Right atrium auricular region (tissue), 2 donors: Measurements from ENCODE around the gene CHST14. TPM values are rescaled to one million over a fixed set of nuclear protein-coding genes. Genes with fewer than 3 reads are reported as not detected.

Experiments
- DNase-seq: peaks from one replicate; pipeline ENCODE4 v3.0.0-alpha.2; 2019; ENCODE audit warnings: low spot score
- H3K27ac ChIP-seq, 2 donors: fragments of 200-600 bp; sonication (generic); 1 replicate in 1 of 2; 2 replicates in 1 of 2; pipeline ENCODE4 v1.5.1; 2016 to 2019
- H3K27me3 ChIP-seq, 2 donors: fragments of 200-600 bp; sonication (generic); one replicate each; pipeline versions ENCODE4 v1.5.1 to v1.6.0; 2017 to 2019
- H3K36me3 ChIP-seq: fragments of 200-600 bp; sonication (generic); one replicate; pipeline ENCODE4 v1.5.1; 2016
- H3K4me1 ChIP-seq, 2 donors: fragments of 200-600 bp; sonication (generic); one replicate each; pipeline versions ENCODE4 v1.5.1 to v1.6.0; 2017 to 2019
- H3K4me3 ChIP-seq, 2 donors: fragments of 200-600 bp; sonication (generic); 1 replicate in 1 of 2; 2 replicates in 1 of 2; pipeline ENCODE4 v1.5.1; 2017 to 2019; ENCODE audit warnings: mild to moderate bottlenecking in 1 of 2, moderate library complexity in 1 of 2
- H3K9me3 ChIP-seq, 2 donors: fragments of 200-600 bp; sonication (generic); one replicate each; pipeline ENCODE4 v1.5.1; 2019
- CTCF ChIP-seq, 2 donors: fragments of 200-600 bp; sonication (generic); IDR thresholded peaks; one replicate each; pipeline ENCODE4 v1.5.1; 2019; ENCODE audit warnings: antibody characterized with exemption in 2 of 2
- total RNA-seq, 2 donors: library from RNA; depleted of rRNA; stranded (reverse); fragments of >200 nt; gene quantifications; one replicate each; pipeline ENCODE4 v1.1.0, GENCODE V29; 2016

The CHST14 gene, protein sequence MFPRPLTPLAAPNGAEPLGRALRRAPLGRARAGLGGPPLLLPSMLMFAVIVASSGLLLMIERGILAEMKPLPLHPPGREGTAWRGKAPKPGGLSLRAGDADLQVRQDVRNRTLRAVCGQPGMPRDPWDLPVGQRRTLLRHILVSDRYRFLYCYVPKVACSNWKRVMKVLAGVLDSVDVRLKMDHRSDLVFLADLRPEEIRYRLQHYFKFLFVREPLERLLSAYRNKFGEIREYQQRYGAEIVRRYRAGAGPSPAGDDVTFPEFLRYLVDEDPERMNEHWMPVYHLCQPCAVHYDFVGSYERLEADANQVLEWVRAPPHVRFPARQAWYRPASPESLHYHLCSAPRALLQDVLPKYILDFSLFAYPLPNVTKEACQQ
- total RNA-seq, result 10 to 100 TPM; 13.2 to 14.2 TPM

- Histone ChIP-seq H3K27ac (peak within 1 kb of the TSS; percentile 86 to 93), H3K9me3 (no peaks in the 10 kb centered on the region), H3K4me3 (peak within 1 kb of the TSS; percentile 80 to 96), H3K36me3 (peaks cover 10% of the 10 kb centered on the region), H3K4me1 (peaks cover 0 to 20% of the 10 kb centered on the region in 2 donors), H3K27me3 (no peaks in the 10 kb centered on the region)
- TF ChIP-seq CTCF (IDR thresholded peaks at IDR 0.05), result no peak
- peak; percentile 70 for DNase-seq
Observed at GRCh38 chr15:40470423-40471104, at the start of gene CHST14. CHST14 (plus strand) TSS chr15:40470984; CDS start chr15:40471214, 230 bp downstream.

GRCh38 chr15:40421246-40422157 is 49.3 kb upstream of the CHST14 start:
- TF ChIP-seq CTCF (IDR thresholded peaks at IDR 0.05), result peak; percentile 91 to 96
- no peaks in the 10 kb centered on the region for H3K27me3 ChIP-seq
- H3K36me3 ChIP-seq, result no peaks in the 10 kb centered on the region
- no peaks in the 10 kb centered on the region for H3K9me3 ChIP-seq
- peak; percentile 77 for DNase-seq
- H3K27ac ChIP-seq, result peak overlapping the region; percentile 61 to 76
- no peak overlapping the region for H3K4me3 ChIP-seq
- H3K4me1 ChIP-seq, result peaks cover 0 to 25% of the 10 kb centered on the region in 2 donors

DNA sequence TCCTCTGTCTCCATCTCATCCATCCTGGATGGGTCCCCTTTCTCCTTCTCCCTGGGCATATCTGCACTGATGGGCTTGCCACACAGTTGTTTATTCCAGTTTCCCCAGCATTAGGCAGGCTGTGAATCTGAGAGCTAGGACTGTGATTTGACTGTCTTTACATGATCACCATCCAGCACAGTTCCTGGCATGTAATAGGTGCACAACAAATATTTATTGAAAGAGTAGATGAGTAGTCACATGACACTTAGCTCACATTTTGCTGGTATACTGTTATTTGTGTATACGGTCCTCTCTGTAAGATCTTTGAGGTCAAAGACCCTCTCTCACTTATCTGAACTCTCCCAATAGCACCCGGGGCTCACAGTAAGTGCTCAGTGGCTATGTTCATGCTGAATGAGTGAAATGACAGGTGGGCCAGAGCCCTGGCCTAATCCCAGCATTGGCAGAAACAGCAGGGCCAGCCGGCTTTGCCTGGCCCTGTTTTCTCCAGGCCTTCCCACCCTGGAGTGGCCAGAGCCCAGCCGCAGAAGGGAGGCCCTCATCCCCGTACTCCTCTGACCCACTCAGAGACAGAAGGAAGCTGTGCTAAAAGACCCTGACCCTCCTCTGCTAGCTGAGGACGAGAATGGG is 46.2 kb upstream of the CHST14 start:
- no peaks in the 10 kb centered on the region for H3K36me3 ChIP-seq
- no peak overlapping the region for H3K4me3 ChIP-seq
- no peak overlapping the region for H3K27ac ChIP-seq
- no peaks in the 10 kb centered on the region for H3K27me3 ChIP-seq
- H3K4me1 ChIP-seq, result peaks cover 0 to 25% of the 10 kb centered on the region in 2 donors
- TF ChIP-seq CTCF (IDR thresholded peaks at IDR 0.05), result no peak
- H3K9me3 ChIP-seq, result no peaks in the 10 kb centered on the region
- no peak for DNase-seq

GRCh38 chr15:40425681-40426080 is 45.1 kb upstream of the CHST14 start:
- Histone ChIP-seq H3K27ac (no peak overlapping the region), H3K9me3 (no peaks in the 10 kb centered on the region), H3K4me1 (peaks cover 0 to 15% of the 10 kb centered on the region in 2 donors), H3K27me3 (no peaks in the 10 kb centered on the region), H3K36me3 (no peaks in the 10 kb centered on the region), H3K4me3 (no peak overlapping the region)
- no peak for DNase-seq
- no peak for TF ChIP-seq CTCF (IDR thresholded peaks at IDR 0.05)

DNA sequence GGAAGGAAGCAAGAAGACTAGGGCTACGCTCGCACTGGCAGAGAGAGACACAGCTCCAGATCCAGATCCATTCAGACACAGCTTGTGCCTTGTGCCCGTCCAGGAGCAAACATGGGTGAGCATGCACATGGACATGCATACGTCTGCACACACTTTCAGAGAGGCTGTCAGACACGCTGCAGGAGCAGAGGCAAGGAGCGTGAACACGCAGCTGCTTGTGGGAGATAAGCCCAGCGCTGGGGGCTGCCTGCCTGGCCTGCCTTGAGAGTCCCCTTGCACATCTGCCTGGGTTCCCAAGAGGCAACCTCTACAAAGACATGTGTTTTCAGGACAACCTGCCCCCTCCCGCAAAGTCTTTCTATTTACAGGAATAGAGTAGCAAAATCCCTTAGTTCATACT is 43.6 kb upstream of the CHST14 start:
- no peaks in the 10 kb centered on the region for H3K4me1 ChIP-seq
- no peak for DNase-seq
- H3K36me3 ChIP-seq, result no peaks in the 10 kb centered on the region
- no peak for TF ChIP-seq CTCF (IDR thresholded peaks at IDR 0.05)
- no peaks in the 10 kb centered on the region for H3K27me3 ChIP-seq
- H3K9me3 ChIP-seq, result no peaks in the 10 kb centered on the region
- H3K4me3 ChIP-seq, result no peak overlapping the region
- no peak overlapping the region for H3K27ac ChIP-seq
